C4-2B (cell line): ENCODE results near the gene TOP3B.

Source experiments
- CTCF ChIP-seq: fragments of 450-650 bp; conservative IDR thresholded peaks from 2 replicates; pipeline ENCODE4 v1.5.1; 2017; ENCODE audit warnings: mild to moderate bottlenecking
- ZFX ChIP-seq: fragments of 450-650 bp; IDR thresholded peaks from 2 replicates; pipeline ENCODE4 v1.6.1; 2017

- TF ChIP-seq CTCF (no peak), ZFX (no peak)
These were observed 24.0 kb downstream of the TOP3B start for GRCh38 chr22:21958360-21959273.
